ENCODE measurements around the gene IDH1. TPM values are rescaled to one million over a fixed set of nuclear protein-coding genes. Genes with fewer than 3 reads are reported as not detected.

The IDH1 gene
- total RNA-seq, 1 experiment from 2014 or later = 73.6 TPM

- BruUV-seq (replicated peaks) = no TSS peak
- H2AFZ ChIP-seq (ENCODE audit: low read length) = no peak overlapping the region
- DNase-seq (no peak), ATAC-seq (no peak)
- H3K27me3 ChIP-seq (ENCODE audit: low read length) = no peaks in the 10 kb centered on the region
- peaks cover 44% of the 10 kb centered on the region for H3K36me3 ChIP-seq (ENCODE audit: low read depth, low read length)
- ChIA-PET POLR2A (ENCODE audit: unreplicated experiment) (no interaction called here), CTCF (no interaction called here)
- H3K9ac ChIP-seq (ENCODE audit: low read length) = no peak overlapping the region
- H3K4me3 ChIP-seq (ENCODE audit: low read length) = no peak overlapping the region
- no peak overlapping the region for H3K4me2 ChIP-seq (ENCODE audit: low read length)
- TF ChIP-seq EZH2phosphoT487 (IDR thresholded peaks at IDR 0.05; ENCODE audit: borderline replicate concordance, low read length) (no peak), CTCF (conservative IDR thresholded peaks at IDR 0.05; ENCODE audit: low read depth, low read length) (no peak), EZH2 (IDR thresholded peaks at IDR 0.05; ENCODE audit: low read length, unreplicated experiment) (no peak)
- H3K4me1 ChIP-seq (ENCODE audit: insufficient read depth, low read length) = 0 out of 2 replicates have a peak, but pooled peaks cover 5% of the 10 kb centered on the region
- no peaks in the 10 kb centered on the region for H3K9me2 ChIP-seq (replicated peaks; ENCODE audit: low read length)
- no peak overlapping the region for H3K27ac ChIP-seq (ENCODE audit: low read length)
- intact Hi-C loops (cut with micrococcal nuclease) = no loop called here
- no peaks in the 10 kb centered on the region for H4K20me1 ChIP-seq (ENCODE audit: low read length)
- no peaks in the 10 kb centered on the region for H3K9me3 ChIP-seq (ENCODE audit: low read length)
- H3K79me2 ChIP-seq (ENCODE audit: low read length) = no peaks in the 10 kb centered on the region
- H3F3A ChIP-seq (ENCODE audit: low read length, unreplicated experiment) = no peaks in the 10 kb centered on the region
Measured at GRCh38 chr2:208278549-208278948, 23.7 kb upstream of the IDH1 start.

GRCh38 chr2:208274748-208275147 lies 19.9 kb upstream of the IDH1 start:
- no peak overlapping the region for H3K9ac ChIP-seq (ENCODE audit: low read length)
- H3K4me1 ChIP-seq (ENCODE audit: insufficient read depth, low read length) = no peaks in the 10 kb centered on the region
- no peak overlapping the region for H3K4me3 ChIP-seq (ENCODE audit: low read length)
- no peak for DNase-seq
- POLR2A ChIA-PET (ENCODE audit: unreplicated experiment) = no interaction called here
- intact Hi-C loops (cut with micrococcal nuclease) = no loop called here
- no peak for ATAC-seq
- H3K79me2 ChIP-seq (ENCODE audit: low read length) = peaks cover 5% of the 10 kb centered on the region
- CTCF ChIA-PET = no interaction called here
- no peaks in the 10 kb centered on the region for H3K27me3 ChIP-seq (ENCODE audit: low read length)
- no TSS peak for BruUV-seq (replicated peaks)
- no peaks in the 10 kb centered on the region for H4K20me1 ChIP-seq (ENCODE audit: low read length)
- no peak for TF ChIP-seq EZH2 (IDR thresholded peaks at IDR 0.05; ENCODE audit: low read length, unreplicated experiment)
- no peak for TF ChIP-seq CTCF (conservative IDR thresholded peaks at IDR 0.05; ENCODE audit: low read depth, low read length)
- no peak for TF ChIP-seq EZH2phosphoT487 (IDR thresholded peaks at IDR 0.05; ENCODE audit: borderline replicate concordance, low read length)
- H3K27ac ChIP-seq (ENCODE audit: low read length) = no peak overlapping the region
- peaks cover 42% of the 10 kb centered on the region for H3K36me3 ChIP-seq (ENCODE audit: low read depth, low read length)
- H2AFZ ChIP-seq (ENCODE audit: low read length) = no peak overlapping the region
- H3K9me2 ChIP-seq (replicated peaks; ENCODE audit: low read length) = no peaks in the 10 kb centered on the region
- H3F3A ChIP-seq (ENCODE audit: low read length, unreplicated experiment) = no peaks in the 10 kb centered on the region
- no peaks in the 10 kb centered on the region for H3K9me3 ChIP-seq (ENCODE audit: low read length)
- no peak overlapping the region for H3K4me2 ChIP-seq (ENCODE audit: low read length)

GRCh38 chr2:208269091-208269490 lies 14.2 kb upstream of the IDH1 start:
- no peak overlapping the region for H3K27ac ChIP-seq (ENCODE audit: low read length)
- peaks cover 42% of the 10 kb centered on the region for H3K79me2 ChIP-seq (ENCODE audit: low read length)
- H3F3A ChIP-seq (ENCODE audit: low read length, unreplicated experiment) = no peaks in the 10 kb centered on the region
- H3K36me3 ChIP-seq (ENCODE audit: low read depth, low read length) = peaks cover 21% of the 10 kb centered on the region
- intact Hi-C loops (cut with micrococcal nuclease) = loop anchor here (5.0 kb wide), 1 partner anchor 647 kb away; no protein-coding TSS in a partner anchor
- ChIA-PET CTCF (no interaction called here), POLR2A (ENCODE audit: unreplicated experiment) (no interaction called here)
- ATAC-seq = no peak
- no peaks in the 10 kb centered on the region for H3K27me3 ChIP-seq (ENCODE audit: low read length)
- H4K20me1 ChIP-seq (ENCODE audit: low read length) = no peaks in the 10 kb centered on the region; the same call in 1 of the 2 replicates
- H3K9ac ChIP-seq (ENCODE audit: low read length) = no peak overlapping the region
- H3K4me3 ChIP-seq (ENCODE audit: low read length) = no peak overlapping the region
- peaks cover 23% of the 10 kb centered on the region for H3K4me1 ChIP-seq (ENCODE audit: insufficient read depth, low read length)
- H2AFZ ChIP-seq (ENCODE audit: low read length) = no peak overlapping the region
- no TSS peak for BruUV-seq (replicated peaks)
- no peaks in the 10 kb centered on the region for H3K9me2 ChIP-seq (replicated peaks; ENCODE audit: low read length)
- DNase-seq = no peak
- H3K4me2 ChIP-seq (ENCODE audit: low read length) = no peak overlapping the region
- H3K9me3 ChIP-seq (ENCODE audit: low read length) = no peaks in the 10 kb centered on the region
- TF ChIP-seq EZH2 (IDR thresholded peaks at IDR 0.05; ENCODE audit: low read length, unreplicated experiment) (no peak), EZH2phosphoT487 (IDR thresholded peaks at IDR 0.05; ENCODE audit: borderline replicate concordance, low read length) (no peak), CTCF (conservative IDR thresholded peaks at IDR 0.05; ENCODE audit: low read depth, low read length) (peak; percentile 36)
